Raji (cell line): Measurements from ENCODE around the gene RASA3.

Experiments used
- POLR2A ChIP-seq: IDR thresholded peaks from 2 replicates; pipeline ENCODE4 v1.6.1; 2011; ENCODE audit warnings: low read depth, low read length, control low read depth; ENCODE audit not compliant: insufficient read depth

Gene RASA3

DNA sequence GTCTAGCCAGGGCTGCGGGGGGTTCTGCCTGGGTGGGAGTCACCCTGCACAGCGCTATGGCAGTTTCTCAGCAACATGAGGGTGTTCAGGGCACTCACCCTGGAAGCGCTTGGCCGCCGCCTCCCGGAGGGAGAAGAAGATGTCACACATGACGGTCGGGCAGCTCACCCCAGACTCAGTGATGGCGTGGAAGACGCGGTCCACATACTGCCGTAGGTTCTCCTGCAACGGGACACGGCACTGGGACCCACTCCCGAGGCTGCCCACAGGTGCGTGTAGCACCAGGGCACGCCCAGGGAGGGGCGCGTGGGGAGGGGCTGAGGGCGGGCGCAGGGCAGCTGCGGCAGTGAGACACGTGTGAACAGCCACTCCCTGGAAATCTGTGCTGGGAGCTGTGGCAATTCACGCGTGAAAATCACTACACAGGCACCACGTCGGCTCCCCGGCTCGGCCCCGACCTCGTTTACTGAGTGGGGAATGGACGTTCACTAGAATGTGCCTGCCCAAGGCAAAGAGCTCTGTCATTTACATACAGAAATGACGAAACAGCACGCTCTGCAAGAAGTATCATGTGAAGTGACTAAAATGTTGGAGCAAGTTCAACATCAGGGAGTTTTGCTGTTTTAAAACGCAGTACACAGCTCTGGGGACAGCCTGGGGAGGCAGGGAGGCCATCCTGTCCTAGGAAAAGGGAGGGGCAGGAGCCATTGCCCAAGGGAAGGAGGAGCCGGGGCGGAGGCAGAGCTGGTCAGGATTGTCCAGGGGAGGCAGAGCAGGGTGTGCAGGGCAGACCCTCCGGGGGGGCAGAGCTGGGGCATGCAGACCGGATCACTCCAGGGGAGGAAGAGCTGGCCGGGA, 117.1 kb downstream of the RASA3 start:
- TF ChIP-seq POLR2A: no peak

DNA sequence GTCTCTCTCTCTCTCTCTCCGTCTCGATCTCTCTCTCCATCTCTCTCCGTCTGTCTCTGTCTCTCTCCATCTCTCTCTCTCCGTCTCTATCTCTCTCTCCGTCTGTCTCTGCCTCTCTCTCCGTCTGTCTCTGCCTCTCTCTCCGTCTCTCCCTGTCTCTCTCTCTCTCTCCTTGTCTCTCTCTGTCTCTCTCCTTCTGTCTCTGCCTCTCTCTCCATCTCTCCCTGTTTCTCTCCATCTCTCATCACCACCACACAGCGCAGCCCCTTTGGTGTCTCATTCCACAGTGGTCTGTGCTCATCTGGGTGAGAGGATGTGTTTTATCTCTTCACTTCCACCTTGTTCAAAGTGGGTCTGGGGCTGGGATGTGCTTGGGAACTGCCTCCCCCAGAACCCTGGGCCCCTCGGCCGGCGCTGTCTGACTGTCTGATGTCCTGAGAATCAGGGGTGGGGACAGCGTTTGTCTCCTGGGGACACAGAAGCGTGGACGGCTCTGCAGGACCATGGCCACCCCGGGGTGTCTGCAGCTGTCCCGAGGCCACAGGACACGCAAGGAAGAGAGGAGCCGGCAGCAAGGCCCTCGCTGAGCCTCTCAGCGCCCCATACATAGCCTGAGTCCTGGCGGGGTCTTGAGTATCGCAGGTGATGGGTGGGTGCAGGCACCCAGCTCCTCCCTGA, 118.3 kb downstream of the RASA3 start:
- no peak for TF ChIP-seq POLR2A

DNA sequence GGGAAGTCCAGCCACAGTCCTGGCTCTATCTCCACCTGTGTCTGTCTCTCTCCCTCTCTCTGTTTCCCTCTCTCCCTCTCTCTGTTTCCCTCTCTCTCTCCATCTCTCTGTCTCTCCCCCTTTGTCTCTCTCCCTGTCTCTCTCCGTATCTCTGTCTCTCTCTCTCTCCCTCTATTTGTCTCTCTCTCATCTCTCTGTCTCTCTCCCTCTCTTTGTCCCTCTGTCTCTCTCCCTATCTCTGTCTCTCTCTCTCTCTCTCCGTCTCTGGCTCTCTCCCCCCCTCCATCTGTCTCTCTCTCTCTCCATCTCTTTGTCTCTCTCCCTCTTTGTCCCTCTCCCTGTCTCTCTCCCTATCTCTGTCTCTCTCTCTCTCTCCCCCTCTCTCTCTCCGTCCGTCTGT, 119.1 kb downstream of the RASA3 start:
- TF ChIP-seq POLR2A: no peak

DNA sequence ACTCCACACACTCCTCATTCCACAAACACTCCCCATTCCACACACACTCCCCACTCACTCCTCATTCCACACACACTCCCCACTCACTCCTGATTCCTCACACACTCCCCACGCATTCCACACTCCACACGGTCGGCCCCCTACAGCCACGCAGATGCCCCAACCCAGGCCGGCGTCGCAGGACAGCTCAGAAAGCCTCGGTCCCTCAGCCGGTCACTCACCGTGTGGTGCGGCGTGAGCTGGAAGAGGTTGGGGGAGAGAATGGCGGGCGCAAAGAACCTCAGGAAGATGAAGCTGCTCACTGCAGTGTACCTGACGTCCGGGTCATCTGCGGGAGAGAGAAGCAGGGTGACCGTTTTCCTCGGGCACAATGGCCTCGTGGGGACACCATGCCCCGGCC, 119.5 kb downstream of the RASA3 start:
- TF ChIP-seq POLR2A: no peak

DNA sequence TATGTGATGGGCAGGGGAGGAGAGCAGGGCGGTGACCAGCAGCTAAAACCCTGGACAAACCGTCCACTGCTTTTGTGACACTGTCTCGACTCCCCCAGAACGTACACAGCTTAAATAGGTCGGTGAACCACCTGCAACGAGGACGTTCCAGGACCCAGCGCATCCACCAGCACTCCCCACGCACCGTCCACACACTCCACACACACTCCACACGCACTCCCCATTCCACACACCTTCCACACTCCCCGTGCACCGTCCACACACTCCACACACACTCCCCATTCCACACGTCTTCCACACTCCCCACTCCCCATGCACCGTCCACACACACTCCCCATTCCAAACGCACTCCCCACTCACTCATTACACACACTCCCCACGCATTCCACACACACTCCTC, 120.3 kb downstream of the RASA3 start:
- no peak for TF ChIP-seq POLR2A

DNA sequence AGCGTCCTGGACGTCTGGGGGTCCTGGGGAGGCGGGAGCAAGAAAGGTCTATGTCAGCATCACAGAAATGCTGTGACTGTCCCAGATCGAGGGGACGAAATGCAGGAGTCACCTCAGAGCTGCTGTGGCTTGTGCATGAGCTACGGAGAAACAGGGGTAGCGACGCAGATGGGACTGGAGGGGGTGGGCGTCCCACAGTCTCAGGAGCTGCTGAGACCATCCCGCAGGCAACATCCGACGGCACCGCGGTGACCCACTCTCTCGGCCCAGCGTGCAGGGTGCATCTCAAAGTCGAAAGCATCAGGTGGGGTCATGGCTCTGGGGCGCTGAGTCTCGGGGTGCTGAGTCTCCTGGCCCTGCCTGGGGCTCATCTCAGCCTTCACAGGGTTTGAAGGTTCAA, 121.2 kb downstream of the RASA3 start:
- TF ChIP-seq POLR2A: no peak

DNA sequence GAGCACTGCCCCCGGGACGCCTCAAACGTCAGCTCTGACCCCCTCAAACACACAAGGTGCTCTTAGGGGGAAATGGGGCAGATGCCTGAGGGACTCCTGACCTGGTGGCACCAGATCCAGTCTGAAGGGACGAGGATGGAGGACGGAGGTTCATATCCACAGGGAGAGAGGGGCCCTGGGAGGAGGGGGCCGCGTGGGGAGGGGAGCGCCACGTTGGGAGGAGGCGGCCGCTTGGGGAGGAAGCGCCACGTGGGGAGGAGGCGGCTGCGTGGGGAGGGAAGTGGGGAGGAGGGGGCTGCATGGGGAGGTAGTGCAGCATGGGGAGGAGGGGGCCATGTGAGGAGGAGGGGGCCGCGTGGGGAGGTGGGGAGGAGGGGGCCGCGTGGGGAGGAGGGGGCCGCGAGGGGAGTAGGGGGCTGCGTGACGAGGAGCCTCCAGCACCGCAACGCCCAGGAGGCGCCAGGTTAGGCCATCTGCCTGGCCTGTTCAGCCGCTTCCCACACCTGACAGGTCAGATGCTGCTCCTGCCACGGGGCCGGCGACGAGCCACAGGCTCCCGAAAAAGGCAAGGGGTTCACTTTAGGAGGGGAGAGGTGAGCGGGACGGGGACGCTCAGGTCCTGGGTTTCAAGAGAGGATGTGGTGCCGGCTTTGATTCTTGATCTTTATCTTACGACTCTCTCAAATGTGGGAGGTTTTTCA, 121.9 kb downstream of the RASA3 start:
- TF ChIP-seq POLR2A: no peak

DNA sequence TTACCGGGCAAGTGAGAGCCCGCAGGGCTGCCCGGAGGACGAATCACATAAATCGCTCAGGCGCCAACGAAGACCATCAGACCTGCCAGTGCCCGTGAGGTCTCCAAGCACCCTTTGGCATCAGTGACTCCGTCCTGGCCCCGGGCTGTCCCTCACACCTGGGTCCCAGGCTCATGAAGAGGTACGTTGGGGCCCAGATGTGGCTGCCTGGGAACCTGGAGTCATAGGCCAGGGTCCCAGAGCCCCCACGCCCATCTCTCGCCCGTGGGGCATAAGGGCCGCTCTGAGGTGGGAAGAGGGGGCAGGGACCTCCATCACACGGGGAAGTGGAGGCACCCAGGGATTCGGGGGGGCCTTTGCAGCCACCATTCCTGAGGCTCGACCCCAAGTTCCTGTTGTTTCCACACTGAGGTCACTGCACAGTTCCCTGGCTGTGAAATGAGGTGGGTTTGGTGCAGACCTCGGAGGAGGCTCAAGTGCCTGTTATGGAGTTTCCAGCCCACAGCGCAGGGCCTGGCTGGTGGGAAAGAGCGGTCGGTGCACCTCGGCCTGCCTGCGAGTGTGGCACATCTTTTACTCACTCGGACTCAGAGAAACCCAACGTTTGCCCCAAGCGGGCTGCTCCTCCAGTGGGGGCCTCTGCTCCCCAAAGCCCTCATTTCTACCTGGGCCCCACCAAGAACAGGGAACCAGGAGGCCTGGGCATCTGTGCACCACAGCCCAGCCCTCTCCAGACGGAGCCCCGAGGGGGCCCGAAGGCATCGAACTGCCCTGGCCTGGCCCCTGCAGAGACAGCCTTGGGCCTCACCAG, 122.6 kb downstream of the RASA3 start:
- no peak for TF ChIP-seq POLR2A

DNA sequence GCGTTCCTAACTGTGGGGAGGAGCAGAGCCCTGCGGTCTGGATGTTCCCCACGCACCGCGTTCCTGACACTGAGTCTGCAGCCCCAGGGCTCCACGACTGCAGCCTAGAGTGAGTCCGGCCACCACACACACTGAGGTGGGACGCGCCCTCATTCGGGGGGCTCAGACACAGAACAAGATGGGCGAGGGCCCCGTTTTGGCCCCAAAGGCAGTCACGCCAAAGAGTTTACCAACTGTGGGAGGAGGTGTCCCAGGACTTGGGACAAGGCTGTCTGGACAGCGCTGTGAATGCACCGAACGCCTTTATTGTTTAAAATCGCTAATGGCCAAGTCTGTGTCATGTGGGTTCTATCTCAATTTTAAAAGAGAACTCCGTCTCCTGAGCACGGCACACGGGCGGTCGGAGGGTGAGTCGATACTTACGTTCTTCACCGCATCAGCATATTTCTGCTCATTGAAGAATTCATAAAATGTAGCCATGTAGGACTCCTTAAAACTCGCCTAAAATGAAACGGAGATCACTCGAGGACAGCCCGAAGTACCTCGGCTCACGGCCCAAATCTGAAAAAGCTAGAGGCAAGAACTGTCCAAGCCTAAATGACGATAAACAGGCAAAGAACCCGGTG, 123.3 kb downstream of the RASA3 start:
- no peak for TF ChIP-seq POLR2A

DNA sequence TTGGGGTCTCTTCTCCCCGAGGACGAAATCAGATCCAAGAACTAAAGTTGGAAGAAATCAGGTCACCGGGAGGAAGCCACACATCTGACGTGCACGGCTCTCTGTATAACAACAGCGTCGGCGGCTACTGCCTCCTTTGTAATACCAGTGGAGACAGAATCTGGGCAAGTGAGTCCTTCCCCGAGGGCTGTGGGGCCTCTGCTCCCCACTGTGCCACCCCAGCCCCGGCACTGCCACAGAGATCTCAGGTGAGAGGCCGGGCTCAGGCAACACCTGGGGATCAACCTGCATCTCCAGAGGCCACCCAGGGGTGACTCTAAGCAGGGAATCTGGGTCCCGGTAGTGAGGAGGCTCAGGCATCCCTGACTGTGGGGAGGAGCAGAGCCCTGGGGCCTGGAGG, 124.9 kb downstream of the RASA3 start:
- no peak for TF ChIP-seq POLR2A

DNA sequence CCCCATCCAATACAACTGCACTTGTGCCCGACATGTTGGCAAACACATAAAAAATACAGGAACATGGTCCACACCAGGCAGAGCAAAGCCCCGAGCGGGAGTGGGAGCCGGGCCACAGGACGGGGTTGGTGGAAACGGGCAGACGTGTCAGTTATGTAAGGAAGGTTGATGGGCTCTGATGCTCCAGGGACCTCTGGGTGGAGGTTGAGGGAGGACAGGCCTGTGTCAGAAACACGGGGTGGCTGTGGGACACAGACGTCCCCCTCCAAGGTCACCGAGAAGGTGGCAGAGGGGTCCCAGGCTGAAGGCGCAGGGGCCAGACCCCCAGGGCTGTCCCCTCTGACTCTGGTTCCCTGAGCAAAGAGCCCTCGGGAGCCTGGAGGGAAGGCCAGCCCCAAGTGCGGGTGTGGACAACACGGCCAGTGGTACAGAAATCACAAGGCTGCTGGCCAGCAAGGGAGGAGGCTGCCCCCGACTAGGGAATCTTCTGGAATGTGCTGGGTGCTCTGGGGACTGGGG, 127.2 kb downstream of the RASA3 start:
- TF ChIP-seq POLR2A: no peak

DNA sequence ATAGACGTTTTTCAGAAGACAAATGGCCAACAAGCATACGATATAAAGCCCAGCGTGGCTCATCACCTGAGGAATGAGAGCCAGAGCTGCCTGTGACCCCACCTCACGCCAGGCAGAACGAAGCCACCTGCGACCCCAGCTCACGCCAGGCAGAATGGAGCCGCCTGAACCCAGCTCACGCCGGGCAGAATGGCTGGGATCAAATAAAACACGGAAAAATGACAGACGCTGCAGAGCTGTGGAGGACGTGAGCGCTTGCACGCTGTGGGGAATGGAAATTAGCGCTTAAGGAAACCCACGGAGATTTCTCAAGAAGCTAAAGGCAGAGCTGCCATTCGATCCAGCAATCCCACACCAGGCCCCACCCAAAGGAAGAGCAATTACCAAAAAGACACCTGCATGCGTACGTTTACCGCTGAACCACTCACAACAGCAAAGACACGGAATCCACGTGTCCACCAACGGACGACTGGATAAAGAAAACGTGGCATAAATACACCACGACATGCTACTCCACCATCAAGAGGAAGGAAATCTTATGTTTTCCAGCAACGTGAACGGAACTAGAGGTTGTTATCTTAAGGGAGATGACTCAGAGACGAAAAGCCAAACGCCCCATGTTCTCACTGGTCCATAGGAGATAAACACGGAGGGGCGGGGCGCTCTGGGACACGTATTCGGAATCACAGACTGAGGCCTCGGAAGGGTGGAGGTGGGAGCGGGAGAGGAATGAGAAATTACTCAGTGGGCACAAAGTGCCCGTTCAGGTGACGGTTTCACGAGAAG, 127.8 kb downstream of the RASA3 start:
- no peak for TF ChIP-seq POLR2A

DNA sequence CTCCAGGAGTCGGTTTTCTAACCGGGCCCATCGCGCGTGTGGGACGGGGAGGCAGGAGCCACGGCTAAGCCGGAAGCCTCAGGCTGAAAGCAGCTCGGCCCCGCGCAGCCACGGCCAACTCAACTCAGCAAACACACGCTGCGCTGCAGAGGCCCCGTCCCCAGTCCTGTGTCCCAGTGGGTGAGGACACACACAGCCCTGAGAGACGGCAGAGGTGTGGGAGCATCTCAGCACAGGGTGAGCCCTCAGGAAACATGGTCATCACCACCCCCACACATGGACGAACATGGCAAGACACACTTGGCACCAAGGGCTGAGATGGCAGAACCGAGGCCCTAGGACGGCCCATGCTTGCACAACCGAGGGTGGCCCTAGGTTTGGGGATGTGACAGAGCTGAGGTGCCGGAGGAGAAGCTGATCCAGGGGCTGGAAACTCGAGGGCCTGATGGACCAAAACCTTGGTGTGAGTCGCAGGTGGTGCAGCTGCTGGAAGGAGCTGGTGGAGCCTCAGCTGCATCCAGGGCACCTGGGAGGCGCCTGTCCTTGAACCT, 129.6 kb downstream of the RASA3 start:
- no peak for TF ChIP-seq POLR2A

DNA sequence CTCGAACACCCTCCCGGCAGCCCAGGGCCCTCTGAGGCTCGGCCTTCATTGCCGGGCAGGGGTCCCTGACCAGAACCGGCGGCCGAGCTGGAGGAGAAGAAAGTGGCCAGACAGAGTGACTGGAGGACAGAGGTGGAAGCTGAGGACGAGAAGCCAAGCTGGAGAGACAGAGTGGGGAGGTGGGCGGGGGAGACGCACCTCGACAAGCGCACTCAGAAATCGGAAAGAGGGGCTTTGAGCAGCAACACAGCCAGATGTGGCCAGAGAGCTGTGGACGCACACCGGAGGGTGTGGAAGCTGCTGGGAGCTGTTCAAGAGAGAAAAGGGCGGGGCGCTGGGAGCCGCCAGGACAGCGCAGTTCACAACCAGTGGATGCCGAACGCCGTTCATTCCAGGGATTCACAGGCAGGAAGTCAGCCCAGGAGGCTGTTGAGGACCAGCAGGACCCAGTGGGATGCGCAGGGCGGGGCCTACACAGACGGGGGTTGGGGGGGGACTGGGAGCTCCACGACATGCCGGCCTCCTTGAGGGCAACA, 130.3 kb downstream of the RASA3 start:
- TF ChIP-seq POLR2A: no peak
